GM12892 (cell line): ENCODE results near the gene NR5A2.

Experiments
- POLR2A ChIP-seq: IDR thresholded peaks from 2 replicates; pipeline ENCODE4 v1.6.1; 2011; ENCODE audit warnings: low read depth, low read length, control low read depth
- POLR2AphosphoS5 ChIP-seq: IDR thresholded peaks from 2 replicates; pipeline ENCODE4 v1.6.1; 2011; ENCODE audit warnings: low read depth, low read length, control low read depth

GRCh38 chr1:200147742-200148141 lies 120.2 kb downstream of the NR5A2 start:
- TF ChIP-seq POLR2A (no peak), POLR2AphosphoS5 (no peak)
